Progenitor cell of endocrine pancreas (in vitro differentiated cells): ENCODE data around the gene MT2A. TPM values are rescaled to one million over a fixed set of nuclear protein-coding genes. Genes with fewer than 3 reads are reported as not detected.

Experiments used
- DNase-seq: peaks from one replicate; pipeline ENCODE4 v3.0.0; 2021; ENCODE audit warnings: low spot score; ENCODE audit not compliant: unreplicated experiment
- H3K27ac Mint-ChIP-seq: 2 replicates; pipeline ENCODE4 v1.8.0; 2021; ENCODE audit warnings: mild to moderate bottlenecking, moderate library complexity, mixed read lengths
- H3K27me3 Mint-ChIP-seq: 2 replicates; pipeline ENCODE4 v1.8.0; 2021; ENCODE audit warnings: mixed read lengths
- H3K36me3 Mint-ChIP-seq: 2 replicates; pipeline ENCODE4 v1.8.0; 2022; ENCODE audit warnings: mixed read lengths; ENCODE audit not compliant: insufficient read depth
- H3K4me1 Mint-ChIP-seq: 2 replicates; pipeline ENCODE4 v1.8.0; 2021; ENCODE audit warnings: low read depth, mixed read lengths
- H3K4me3 Mint-ChIP-seq: 2 replicates; pipeline ENCODE4 v1.8.0; 2021; ENCODE audit warnings: low read depth, mild to moderate bottlenecking, moderate library complexity, mixed read lengths
- H3K9me3 Mint-ChIP-seq: 2 replicates; pipeline ENCODE4 v1.8.0; 2021; ENCODE audit warnings: low read depth, mixed read lengths
- CTCF ChIP-seq: fragments of 200-600 bp; sonication (generic); IDR thresholded peaks from one replicate; pipeline ENCODE4 v1.5.0; 2021; ENCODE audit warnings: antibody characterized with exemption, mild to moderate bottlenecking; ENCODE audit not compliant: unreplicated experiment
- total RNA-seq: library from RNA; stranded (reverse); gene quantifications from 2 replicates; pipeline ENCODE4 v1.2.1, GENCODE V29; 2021

The MT2A gene
- total RNA-seq, 1 donor from 2014 or later: 11.5 TPM

GRCh38 chr16:56658327-56658875 is 50.0 kb downstream of the MT2A start:
- TF ChIP-seq CTCF: no peak
- Mint-ChIP-seq H3K36me3 (no peaks in the 10 kb centered on the region), H3K4me1 (peaks cover 5% of the 10 kb centered on the region), H3K27ac (no peak overlapping the region), H3K27me3 (peaks cover 85% of the 10 kb centered on the region), H3K4me3 (peak overlapping the region; percentile 84), H3K9me3 (no peaks in the 10 kb centered on the region)
- no peak for DNase-seq

Other genes with a start within 250 kb of the MT2A start
- gene AMFR, start 183.0 kb upstream of the MT2A start, total RNA-seq: 55.8 and 66.3 TPM in 2 replicates
- 139 and 142 TPM in 2 replicates for gene NUDT21, start 157.3 kb upstream of the MT2A start, total RNA-seq
- 32.0 and 33.6 TPM in 2 replicates for gene OGFOD1, start 157.0 kb upstream of the MT2A start, total RNA-seq
- 52.3 and 56.0 TPM in 2 replicates for gene BBS2, start 88.6 kb upstream of the MT2A start, total RNA-seq
- not detected in 2 replicates for gene MT4, start 43.5 kb upstream of the MT2A start, total RNA-seq
- gene MT3, start 19.1 kb upstream of the MT2A start, total RNA-seq: not detected in 2 replicates
- gene MT1E, start 17.2 kb downstream of the MT2A start, total RNA-seq: 4.0 and 5.2 TPM in 2 replicates
- gene MT1M, start 24.1 kb downstream of the MT2A start, total RNA-seq: not detected in 2 replicates
- gene MT1A, start 30.1 kb downstream of the MT2A start, total RNA-seq: not detected in 2 replicates
- not detected in 2 replicates for gene MT1B, start 43.3 kb downstream of the MT2A start, total RNA-seq
- gene MT1F, start 49.4 kb downstream of the MT2A start, total RNA-seq: 6.3 and 7.2 TPM in 2 replicates
- 1.8 and 2.9 TPM in 2 replicates for gene MT1G, start 59.5 kb downstream of the MT2A start, total RNA-seq
- not detected in 2 replicates for gene MT1H, start 61.2 kb downstream of the MT2A start, total RNA-seq
- 6.8 and 6.9 TPM in 2 replicates for gene MT1X, start 73.9 kb downstream of the MT2A start, total RNA-seq
- 74.4 and 76.9 TPM in 2 replicates for gene NUP93, start 121.5 kb downstream of the MT2A start, total RNA-seq